Limb (tissue), 2 donors: Measurements from ENCODE around the gene DIPK1B.

Source experiments
- DNase-seq, 2 donors: peaks; one replicate each; pipeline ENCODE4 v3.0.0-alpha.2; 2016; ENCODE audit errors: extremely low spot score in 2 of 2

The DIPK1B gene

GRCh38 chr9:136720251-136720897 is 8.0 kb downstream of the DIPK1B start:
- peak; percentile 62 to 76 for DNase-seq

DNA sequence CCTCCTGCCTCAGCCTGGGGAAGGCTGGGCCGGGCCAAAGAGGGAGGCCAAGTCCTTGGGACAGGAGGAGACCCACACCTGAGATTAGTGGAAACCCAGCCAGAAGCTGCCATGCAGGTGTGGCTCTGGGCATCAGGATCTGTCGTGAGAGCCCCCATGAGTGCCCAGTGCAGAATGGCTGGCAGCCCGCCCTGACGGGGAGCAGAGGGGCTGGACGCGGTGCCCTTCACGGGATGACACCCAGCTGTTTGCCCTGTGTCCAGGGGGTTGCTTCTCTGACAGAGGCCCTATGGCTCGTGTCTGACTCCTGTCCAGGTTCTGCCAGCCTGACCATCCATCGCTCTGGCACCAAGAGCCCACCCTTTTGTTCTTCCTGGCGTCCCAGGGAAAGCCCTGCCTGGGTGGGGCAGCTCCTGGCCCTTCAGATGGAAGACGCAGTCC is 8.5 kb downstream of the DIPK1B start:
- DNase-seq, result no peak

DNA sequence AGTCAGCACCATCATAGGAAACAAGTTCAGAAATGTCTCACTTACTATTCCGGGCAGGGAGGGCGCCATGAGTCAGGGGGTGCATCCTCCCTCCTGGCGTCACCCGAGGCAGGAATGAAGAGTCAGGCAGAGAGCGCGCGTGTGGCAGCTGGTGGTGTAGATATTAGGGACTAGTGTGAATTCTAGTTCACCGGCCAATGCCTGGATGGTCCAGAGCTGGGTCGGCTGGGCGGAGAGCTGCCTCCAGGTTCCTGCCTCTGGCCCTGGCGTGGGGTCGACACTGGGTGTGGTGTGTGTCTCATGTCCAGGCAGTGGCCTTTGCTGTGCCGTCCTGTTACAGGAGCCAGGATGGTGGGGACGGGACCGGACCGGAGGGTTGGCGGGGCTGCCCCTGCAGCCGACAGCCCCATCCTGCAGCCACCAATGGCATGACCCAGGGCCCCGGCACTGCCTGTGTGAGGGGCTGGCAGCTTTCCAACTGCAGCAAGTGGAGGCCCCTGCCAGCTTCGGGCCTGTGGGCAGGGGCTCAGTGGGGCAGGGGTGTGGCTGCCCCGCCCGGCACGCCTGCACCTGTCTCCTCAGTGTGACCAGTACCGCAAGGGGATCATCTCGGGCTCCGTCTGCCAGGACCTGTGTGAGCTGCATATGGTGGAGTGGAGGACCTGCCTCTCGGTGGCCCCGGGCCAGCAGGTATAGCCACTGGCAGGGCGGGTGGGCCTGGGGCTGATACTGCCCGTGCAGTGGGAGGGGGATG is 9.1 kb downstream of the DIPK1B start:
- no peak for DNase-seq

- DNase-seq, result no peak
These were observed 10.0 kb downstream of the DIPK1B start for GRCh38 chr9:136722093-136722968.

GRCh38 chr9:136722969-136723356 is 10.6 kb downstream of the DIPK1B start:
- no peak for DNase-seq

DNA sequence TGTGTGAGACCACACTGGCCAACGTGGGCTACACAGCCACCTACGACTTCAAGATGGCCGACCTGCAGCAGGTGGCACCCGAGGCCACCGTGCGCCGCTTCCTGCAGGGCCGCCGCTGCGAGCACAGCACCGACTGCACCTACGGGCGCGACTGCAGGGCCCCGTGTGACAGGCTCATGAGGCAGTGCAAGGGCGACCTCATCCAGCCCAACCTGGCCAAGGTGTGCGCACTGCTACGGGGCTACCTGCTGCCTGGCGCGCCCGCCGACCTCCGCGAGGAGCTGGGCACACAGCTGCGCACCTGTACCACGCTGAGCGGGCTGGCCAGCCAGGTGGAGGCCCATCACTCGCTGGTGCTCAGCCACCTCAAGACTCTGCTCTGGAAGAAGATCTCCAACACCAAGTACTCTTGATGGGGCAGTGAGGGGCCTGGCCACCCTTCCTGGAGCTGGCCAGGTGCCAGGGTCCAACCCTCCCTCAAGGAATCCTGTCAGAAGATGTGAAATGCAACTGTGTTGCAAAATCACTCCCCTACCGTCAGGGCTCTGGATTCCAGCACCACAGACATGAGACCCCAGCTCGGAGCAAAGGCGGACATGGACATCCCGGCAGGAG is 11.1 kb downstream of the DIPK1B start:
- DNase-seq, result no peak

- no peak for DNase-seq
These were observed 11.6 kb downstream of the DIPK1B start for GRCh38 chr9:136723989-136724388.

DNA sequence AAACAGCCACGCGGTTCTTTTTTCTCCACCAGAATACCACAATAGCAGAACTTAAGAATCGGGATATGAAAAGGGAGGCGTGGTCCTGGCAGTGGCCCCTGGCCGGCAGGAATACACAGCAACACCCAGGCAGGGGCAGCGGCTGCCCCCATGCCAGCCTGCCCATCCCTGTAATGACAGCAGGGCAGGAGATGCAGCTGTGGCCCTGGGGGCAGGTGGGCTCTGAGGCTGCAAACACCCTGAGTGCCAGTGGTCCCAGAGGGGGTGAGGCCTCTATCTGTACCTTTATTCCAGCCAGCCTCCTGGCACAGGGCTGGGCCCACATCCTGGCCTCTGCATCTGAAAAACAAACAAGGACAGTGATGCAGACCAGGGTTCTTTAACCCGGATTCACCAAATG is 12.4 kb downstream of the DIPK1B start:
- DNase-seq, result no peak

DNA sequence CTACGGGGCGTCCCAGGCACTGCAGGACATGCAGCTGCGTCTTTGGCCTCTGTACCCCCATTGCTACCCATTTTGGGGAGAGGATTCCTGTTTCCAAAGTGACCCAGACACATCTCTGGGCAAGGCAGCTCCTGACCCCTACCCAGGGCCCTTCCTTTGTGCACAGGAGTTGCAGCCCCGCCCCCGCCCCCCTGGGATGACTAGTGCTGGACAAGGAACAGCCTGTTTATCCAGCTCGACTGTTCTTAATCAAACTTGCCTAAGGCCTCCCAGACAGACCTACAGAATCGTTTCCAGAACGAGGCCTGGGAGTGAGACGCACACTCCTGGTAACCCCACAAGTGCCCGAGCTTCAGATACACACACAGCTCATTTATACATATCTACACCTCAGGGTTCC is 13.2 kb downstream of the DIPK1B start:
- no peak for DNase-seq

GRCh38 chr9:136726118-136726517 is 13.7 kb downstream of the DIPK1B start:
- DNase-seq, result no peak

DNA sequence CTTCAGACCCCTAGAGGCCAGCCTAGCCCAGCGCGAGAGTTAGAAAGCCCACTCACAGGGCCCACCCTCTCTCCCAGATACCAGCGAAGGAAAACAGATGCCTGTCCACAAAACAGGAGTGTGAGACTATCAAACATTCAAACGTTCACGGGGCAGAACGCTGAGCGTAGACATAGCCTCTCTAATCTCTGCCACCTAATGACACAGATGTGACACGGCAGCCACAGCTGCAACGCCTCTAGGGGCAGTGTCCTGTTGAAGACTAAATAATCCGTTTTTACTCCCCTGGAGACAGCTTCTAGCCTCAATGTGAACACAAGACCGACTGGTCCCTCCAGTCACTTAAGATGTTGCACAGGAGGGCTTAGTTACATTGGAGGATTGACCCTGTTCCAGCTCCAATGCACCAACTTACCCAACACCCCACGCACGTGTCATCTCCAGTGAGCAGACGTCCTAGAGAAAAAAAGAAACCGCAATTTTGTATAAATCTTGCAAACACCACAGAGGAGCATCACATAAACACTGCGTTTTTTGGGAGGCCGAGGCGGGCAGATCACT is 14.3 kb downstream of the DIPK1B start:
- DNase-seq, result no peak

- peak; percentile 82 to 95 for DNase-seq
These were observed 15.7 kb downstream of the DIPK1B start for GRCh38 chr9:136728080-136728547.

- DNase-seq, result no peak
These were observed 16.3 kb downstream of the DIPK1B start for GRCh38 chr9:136728548-136729123.

- no peak for DNase-seq
These were observed 16.8 kb downstream of the DIPK1B start for GRCh38 chr9:136729144-136729543.

- no peak for DNase-seq
These were observed 17.6 kb downstream of the DIPK1B start for GRCh38 chr9:136729926-136730325.

- DNase-seq, result no peak
These were observed 20.2 kb downstream of the DIPK1B start for GRCh38 chr9:136732444-136733178.

DNA sequence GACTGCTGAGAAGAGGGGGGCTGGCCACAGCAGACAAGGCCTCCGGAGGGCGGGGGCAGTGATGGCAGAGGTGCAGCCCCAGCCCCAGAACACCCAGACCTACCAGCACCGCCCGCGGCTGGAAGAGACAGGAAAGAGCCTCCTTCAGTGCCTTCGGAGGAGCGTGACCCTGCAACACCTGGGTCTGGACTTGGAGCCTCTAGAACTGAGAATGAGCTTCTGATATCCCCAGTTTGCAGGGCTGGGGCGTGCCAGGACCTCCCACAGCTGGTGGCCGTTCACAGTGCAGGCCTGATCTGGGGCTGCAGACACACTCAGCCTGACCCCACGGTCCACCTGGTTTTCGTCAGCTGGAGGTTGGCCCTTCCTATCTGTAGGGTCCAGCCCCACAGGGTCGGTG is 21.2 kb downstream of the DIPK1B start:
- DNase-seq, result no peak

- no peak for DNase-seq
These were observed 22.6 kb downstream of the DIPK1B start for GRCh38 chr9:136734837-136735496.

DNA sequence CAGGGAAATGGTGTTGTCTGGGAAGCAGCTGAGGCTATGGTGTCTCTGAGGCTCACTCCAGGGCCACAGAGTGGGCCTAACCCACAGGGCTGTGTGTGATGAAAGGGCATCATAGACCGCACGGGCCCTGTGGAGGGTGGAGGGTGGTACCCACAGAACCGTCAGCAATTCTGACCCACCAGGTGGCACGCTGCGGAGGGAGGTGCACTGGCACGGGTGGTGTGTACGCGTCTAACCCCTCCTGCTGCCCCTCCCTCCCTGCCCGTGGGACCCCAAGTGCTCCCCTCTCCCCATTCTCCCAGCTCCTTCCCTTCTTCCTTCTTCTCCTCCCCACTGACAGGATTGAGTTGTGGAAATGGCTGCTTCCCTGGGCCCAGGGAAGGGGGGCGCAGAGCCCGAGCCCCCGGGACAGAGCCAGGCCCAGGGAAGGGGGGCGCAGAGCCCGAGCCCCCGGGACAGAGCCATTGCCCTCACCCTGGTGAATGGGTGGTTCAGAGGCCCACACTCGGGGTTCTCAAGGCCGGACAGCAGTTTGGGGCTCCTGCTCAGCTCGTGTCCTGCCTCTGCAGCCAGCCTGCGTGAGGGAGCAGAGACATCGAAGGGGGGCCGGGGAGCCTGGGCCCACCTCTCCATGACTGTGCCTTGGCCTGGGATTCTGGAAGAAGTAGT is 23.6 kb downstream of the DIPK1B start:
- DNase-seq, result no peak
